HG03066 (cell line): ENCODE data around the gene PCDHGA2.
"Not testable (repeated sequence)": the region's sequence is repeated elsewhere in the genome, so short reads cannot be mapped to it uniquely, and the experiment has no call there.

ENCODE experiments used
- ATAC-seq: cut with Tn5 transposase; IDR thresholded peaks from one replicate; pipeline ENCODE4 v1.9.1; 2021; ENCODE audit warnings: low read depth; ENCODE audit not compliant: unreplicated experiment

The PCDHGA2 gene

DNA sequence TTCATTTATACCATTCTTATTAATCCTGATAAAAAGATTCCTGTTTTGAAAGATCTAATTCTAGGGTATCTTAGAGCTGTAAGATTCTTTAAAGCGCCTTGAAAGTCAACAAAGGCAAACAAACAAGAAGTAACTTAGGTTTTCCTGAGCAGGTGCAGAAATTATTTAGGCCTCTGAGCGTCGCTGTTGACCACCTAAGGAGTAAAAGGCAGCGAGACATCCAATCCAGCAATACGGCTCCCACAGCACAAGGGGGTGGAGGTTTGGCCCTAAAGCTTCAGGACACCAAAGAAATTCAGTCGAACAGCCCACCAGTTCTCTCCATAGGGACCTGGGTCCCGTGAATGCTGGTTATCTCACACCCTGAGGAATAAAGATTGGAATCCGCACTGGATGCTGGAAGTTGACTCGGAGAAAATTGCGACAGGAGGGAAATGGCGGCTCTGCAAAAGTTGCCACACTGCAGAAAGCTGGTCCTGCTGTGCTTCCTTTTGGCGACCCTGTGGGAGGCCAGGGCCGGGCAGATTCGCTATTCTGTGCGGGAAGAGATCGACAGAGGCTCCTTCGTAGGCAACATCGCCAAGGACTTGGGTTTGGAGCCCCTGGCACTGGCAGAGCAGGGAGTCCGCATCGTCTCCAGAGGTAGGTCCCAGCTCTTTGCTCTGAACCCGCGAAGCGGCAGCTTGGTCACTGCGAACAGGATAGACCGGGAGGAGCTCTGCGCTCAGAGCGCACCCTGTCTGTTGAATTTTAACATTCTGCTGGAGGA, at the start of gene PCDHGA2:
TSS of gene PCDHGA2 (plus strand) at position 223 of the 769 bp plus-strand sequence.
- no peak for ATAC-seq

DNA sequence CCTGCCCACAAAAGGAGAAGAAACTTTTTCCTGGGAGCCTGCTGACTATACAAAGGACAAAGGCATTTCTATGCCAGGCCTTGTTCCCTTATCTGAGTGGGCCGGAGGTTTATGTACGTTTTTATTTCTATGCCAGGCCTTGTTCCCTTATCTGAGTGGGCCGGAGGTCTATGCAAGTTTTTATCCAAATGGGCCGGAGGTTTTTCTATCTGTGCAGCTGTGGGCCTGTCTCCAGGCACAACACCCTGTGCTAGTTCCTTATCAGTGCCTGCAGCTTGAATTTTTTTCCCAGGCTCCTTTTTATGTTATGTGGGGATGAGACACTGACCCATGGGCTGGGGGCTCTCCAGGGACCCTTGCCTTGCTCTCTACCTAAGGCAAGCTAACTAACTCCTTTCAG, 40.2 kb upstream of the PCDHGA2 start:
- ATAC-seq = no peak

DNA sequence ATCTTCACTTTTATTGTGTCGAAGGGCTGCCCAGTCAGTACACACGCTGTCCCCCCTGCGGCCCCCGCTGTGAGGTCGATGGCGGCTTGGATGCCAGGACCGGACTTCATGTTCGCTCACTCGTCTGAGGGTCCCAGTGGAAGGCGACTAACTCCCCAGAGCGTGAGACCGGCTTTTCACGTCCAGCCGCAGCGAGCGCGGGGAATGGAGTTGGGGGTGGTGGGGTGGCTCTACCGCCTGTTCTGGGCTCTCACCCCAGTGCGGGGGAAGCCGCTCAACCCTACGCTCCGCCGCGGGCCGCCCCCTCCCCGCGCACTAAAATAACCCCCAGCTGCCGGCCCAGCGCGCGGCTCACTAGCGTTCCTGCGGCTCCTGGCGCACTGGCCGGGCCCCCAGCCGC, 34.8 kb upstream of the PCDHGA2 start, which contains the start of gene SLC25A2:
TSS of gene SLC25A2 (minus strand) at position 294 of the 400 bp plus-strand sequence. CDS start at position 110, 184 bp downstream.
- ATAC-seq = no peak

- ATAC-seq = no peak
These were observed 31.9 kb upstream of the PCDHGA2 start for GRCh38 chr5:141306630-141307029.

- ATAC-seq = no peak
These were observed 24.8 kb upstream of the PCDHGA2 start for GRCh38 chr5:141313711-141314110.

DNA sequence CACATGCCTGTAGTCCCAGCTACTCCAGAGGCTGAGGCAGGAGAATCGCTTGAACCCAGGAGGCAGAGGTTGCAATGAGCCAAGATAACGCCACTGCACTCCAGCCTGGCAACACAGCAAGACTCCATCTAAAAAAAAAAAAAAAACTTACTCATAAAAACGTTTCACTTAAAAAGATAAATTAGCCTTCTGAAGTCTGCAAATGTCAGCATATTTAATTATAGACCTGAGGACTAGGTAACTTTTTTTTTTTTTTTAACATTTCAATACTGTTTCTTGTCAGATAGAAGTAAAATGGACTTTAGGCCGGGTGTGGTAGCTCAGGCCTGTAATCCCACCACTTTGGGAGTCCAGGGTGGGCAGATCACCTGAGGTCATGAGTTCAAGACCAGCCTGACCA, 21.6 kb upstream of the PCDHGA2 start:
- ATAC-seq = not testable (repeated sequence)

DNA sequence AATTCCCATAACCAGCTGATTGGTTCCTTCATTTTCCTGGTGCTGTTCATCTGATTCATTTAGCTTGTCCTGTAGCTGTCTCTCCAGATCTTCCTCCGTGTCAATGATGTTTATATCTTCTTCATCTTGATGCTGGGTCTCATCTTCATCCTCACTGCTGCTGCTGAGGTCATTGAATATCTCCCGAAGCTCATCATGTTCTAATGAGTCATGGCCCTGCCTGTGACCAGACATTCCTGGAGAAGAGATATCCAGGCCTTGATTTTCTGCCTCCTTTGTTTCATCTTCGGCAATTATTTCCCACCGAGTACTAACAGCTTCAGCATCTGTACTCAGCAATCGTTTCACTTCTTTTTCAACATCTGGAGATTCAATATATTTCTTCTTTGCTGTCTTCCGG, 19.4 kb upstream of the PCDHGA2 start:
- ATAC-seq = no peak

DNA sequence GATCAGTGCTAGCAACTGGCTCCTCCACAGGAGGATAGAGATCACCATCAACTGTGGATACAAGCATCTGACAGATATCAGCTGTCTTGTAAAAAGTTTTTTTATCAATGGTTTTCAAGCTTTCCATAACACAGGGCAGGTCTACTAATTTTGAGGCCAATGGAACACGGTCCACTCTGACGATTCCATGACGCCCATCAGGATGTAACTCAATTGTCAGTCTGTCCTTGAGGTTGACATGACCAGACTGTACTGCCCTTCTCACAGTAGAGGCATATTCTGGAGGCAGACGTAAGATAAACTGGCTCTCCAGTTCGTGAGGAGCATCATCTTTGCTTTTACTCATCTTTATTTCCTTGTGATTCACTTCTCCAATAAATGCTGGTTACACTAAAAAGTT, 18.9 kb upstream of the PCDHGA2 start:
- no peak for ATAC-seq

- peak; percentile 93 for ATAC-seq
These were observed 18.1 kb upstream of the PCDHGA2 start, which contains the start of gene TAF7 for GRCh38 chr5:141320225-141321169. TAF7 (minus strand) TSS chr5:141320784; CDS start chr5:141320044, 740 bp downstream.

DNA sequence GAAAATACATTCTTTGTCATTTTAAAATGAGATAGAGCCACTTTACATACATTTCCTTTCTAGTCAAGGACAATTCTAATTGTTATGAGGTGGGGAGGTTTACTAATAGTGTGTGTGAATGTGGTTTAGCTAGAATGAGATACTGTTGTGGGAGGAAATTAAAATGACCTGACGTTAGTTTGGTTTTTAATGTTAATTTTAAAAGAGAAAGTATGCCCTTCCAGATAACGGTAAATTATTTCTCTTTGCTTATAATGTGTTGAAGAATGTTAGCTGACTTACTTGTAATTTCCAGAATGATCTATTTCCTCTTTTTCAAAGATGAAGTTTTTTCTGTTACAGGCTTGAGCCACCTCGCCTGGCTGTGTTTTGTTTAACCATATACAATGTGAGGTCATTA, 16.3 kb upstream of the PCDHGA2 start:
- no peak for ATAC-seq

GRCh38 chr5:141326088-141326854, 12.3 kb upstream of the PCDHGA2 start:
- ATAC-seq = peak; percentile 62

DNA sequence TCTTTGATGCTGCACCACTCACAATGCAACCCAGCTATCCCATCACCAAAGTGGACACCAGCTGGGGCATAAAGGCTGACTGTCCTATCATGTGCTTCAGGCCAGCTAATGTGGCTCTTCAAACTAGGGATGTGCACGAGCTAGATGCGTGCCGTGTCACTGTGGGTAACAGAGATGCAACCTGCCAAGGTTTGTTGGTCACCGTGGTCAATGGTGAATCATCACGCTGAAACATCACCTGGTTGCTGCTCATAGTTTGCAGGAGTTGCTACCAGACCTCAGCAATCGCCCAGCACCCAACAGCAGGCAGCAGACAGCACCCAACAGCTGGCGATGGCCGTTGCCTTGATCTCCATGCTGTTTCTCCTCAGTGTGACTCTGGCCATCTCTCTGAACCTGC, 10.3 kb upstream of the PCDHGA2 start:
- ATAC-seq = no peak

DNA sequence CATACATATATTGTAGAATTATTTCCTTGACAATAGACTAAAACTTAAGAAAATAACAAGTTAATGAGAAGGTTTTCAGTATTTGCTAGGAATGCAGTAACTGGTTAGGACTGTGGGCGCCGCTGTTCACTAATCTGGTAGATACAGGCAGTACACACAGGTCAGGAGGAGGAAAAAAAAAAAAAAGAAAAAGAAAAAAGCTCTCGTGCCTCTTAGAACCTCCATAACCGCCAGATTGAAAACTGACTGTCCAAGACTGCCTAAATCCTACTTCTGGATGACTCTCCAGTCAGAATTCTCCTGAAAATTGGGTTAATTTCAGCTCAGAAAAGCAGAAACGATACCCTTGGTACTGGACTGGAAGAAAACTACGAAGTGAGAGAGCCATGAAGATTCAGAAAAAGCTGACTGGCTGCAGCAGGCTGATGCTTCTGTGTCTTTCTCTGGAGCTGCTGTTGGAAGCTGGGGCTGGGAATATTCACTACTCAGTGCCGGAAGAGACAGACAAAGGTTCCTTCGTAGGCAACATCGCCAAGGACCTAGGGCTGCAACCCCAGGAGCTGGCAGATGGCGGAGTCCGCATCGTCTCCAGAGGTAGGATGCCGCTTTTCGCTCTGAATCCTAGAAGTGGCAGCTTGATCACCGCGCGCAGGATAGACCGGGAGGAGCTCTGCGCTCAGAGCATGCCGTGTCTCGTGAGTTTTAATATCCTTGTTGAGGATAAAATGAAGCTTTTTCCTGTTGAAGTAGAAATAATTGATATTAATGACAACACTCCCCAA, 8.1 kb upstream of the PCDHGA2 start, which contains the start of gene PCDHGA1:
TSS of gene PCDHGA1 (plus strand) at position 216 of the 782 bp plus-strand sequence.
- ATAC-seq = peak; percentile 52

DNA sequence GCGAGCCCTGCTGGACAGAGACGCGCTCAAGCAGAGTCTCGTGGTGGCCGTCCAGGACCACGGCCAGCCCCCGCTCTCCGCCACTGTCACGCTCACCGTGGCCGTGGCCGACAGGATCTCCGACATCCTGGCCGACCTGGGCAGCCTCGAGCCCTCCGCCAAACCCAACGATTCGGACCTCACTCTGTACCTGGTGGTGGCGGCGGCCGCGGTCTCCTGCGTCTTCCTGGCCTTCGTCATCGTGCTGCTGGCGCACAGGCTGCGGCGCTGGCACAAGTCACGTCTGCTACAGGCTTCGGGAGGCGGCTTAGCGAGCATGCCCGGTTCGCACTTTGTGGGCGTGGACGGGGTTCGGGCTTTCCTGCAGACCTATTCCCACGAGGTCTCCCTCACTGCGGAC, 6.0 kb upstream of the PCDHGA2 start:
- not testable (repeated sequence) for ATAC-seq

DNA sequence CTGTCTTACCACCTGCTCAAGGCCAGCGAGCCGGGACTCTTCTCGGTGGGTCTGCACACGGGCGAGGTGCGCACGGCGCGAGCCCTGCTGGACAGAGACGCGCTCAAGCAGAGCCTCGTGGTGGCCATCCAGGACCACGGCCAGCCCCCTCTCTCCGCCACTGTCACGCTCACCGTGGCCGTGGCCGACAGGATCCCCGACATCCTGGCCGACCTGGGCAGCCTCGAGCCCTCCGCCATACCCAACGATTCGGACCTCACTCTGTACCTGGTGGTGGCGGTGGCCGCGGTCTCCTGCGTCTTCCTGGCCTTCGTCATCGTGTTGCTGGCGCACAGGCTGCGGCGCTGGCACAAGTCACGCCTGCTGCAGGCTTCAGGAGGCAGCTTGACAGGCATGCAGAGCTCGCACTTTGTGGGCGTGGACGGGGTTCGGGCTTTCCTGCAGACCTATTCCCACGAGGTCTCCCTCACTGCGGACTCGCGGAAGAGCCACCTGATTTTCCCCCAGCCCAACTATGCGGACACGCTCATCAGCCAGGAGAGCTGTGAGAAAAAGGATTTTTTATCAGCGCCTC, 2.3 kb downstream of the PCDHGA2 start:
- ATAC-seq = not testable (repeated sequence)

- ATAC-seq = no peak
These were observed 4.2 kb downstream of the PCDHGA2 start for GRCh38 chr5:141342773-141343172.

GRCh38 chr5:141343242-141343952, 4.8 kb downstream of the PCDHGA2 start, which contains the start of gene PCDHGA3:
PCDHGA3 (plus strand) TSS chr5:141343829; CDS start chr5:141344034, 205 bp downstream.
- no peak for ATAC-seq

DNA sequence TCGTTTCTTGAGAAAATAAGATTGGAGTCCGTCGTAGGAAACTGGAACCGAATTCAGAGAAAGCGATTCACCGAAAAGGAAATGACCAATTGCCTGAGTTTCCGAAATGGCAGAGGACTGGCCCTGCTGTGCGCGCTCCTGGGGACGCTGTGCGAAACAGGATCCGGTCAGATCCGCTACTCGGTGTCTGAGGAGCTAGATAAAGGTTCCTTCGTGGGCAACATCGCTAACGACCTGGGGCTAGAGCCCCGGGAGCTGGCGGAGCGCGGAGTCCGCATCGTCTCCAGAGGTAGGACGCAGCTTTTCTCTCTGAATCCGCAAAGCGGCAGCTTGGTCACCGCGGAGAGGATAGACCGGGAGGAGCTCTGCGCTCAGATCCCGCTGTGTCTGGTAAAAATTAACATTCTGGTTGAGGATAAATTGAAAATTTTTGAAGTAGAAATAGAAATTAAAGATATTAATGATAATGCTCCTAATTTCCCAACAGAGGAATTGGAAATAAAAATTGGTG, 5.4 kb downstream of the PCDHGA2 start:
- ATAC-seq = no peak
